ENCODE data around the gene NFATC2.

GRCh38 chr20:51540580-51540979, 1.9 kb downstream of the NFATC2 start:
- TF ChIP-seq FOXK2 (IDR thresholded peaks at IDR 0.05) (no peak), L3MBTL2 (conservative IDR thresholded peaks at IDR 0.05) (no peak), FOXM1 (IDR thresholded peaks at IDR 0.05; ENCODE audit: borderline replicate concordance) (no peak), ZNF384 (IDR thresholded peaks at IDR 0.05) (no peak), SP1 (IDR thresholded peaks at IDR 0.05) (no peak)
